Transverse colon (tissue), 4 donors: ENCODE results near the gene PMEPA1. TPM values are rescaled to one million over a fixed set of nuclear protein-coding genes. Genes with fewer than 3 reads are reported as not detected.

Experiments used
- DNase-seq: peaks from one replicate; pipeline ENCODE4 v3.0.0-alpha.2; 2019
- H3K27ac ChIP-seq, 4 donors: fragments of 200-600 bp; sonication (generic); 2 replicates each; pipeline ENCODE4 v1.5.1; 2016 to 2018; ENCODE audit warnings: inconsistent platforms in 4 of 4
- H3K27me3 ChIP-seq: fragments of 200-600 bp; sonication (generic); 2 replicates; pipeline ENCODE4 v1.5.1; 2017; ENCODE audit warnings: inconsistent platforms
- H3K36me3 ChIP-seq, 4 donors: fragments of 200-600 bp; sonication (generic); 2 replicates each; pipeline ENCODE4 v1.5.1; 2017 to 2019; ENCODE audit warnings: inconsistent platforms in 4 of 4
- H3K4me1 ChIP-seq, 4 donors: fragments of 200-600 bp; sonication (generic); 2 replicates each; pipeline ENCODE4 v1.5.1; 2017 to 2020; ENCODE audit warnings: inconsistent platforms in 4 of 4
- H3K4me3 ChIP-seq, 4 donors: fragments of 200-600 bp; sonication (generic); 1 replicate in 1 of 4; 2 replicates in 3 of 4; pipeline versions ENCODE4 v1.5.1 to v1.6.1; 2017 to 2019; ENCODE audit warnings: inconsistent platforms in 4 of 4
- H3K9me3 ChIP-seq, 2 donors: fragments of 200-600 bp; sonication (generic); 2 replicates each; pipeline ENCODE4 v1.5.1; 2017 to 2019; ENCODE audit warnings: inconsistent platforms in 2 of 2
- CTCF ChIP-seq, 5 experiments: fragments of 200-600 bp in 3 of 5; fragments of 450-650 bp in 2 of 5; sonication (generic) in 3 of 5; IDR thresholded peaks; 1 replicate in 2 of 5; 2 replicates in 3 of 5; pipeline ENCODE4 v1.5.1; 2016 to 2017; ENCODE audit warnings: antibody characterized with exemption in 5 of 5, inconsistent platforms in 3 of 5, mild to moderate bottlenecking in 2 of 5, moderate library complexity in 1 of 5
- EP300 ChIP-seq: sonication (generic); formaldehyde crosslinking; IDR thresholded peaks from one replicate; pipeline ENCODE4 v1.6.1; 2017; ENCODE audit warnings: antibody characterized with exemption, low read depth
- POLR2A ChIP-seq: fragments of 450-650 bp; IDR thresholded peaks from one replicate; pipeline ENCODE4 v1.6.1; 2016; ENCODE audit warnings: antibody characterized with exemption, mild to moderate bottlenecking, moderate library complexity
- POLR2AphosphoS5 ChIP-seq, 3 donors: sonication (generic); formaldehyde crosslinking; IDR thresholded peaks; one replicate each; pipeline ENCODE4 v1.6.1; 2016; ENCODE audit warnings: antibody characterized with exemption in 3 of 3
- WGBS, 2 donors: methylation state at CpG; one replicate each; pipeline ENCODE4 v1.1.5; 2018; ENCODE audit warnings: low coverage in 1 of 2; 5-methylcytosine and 5-hydroxymethylcytosine counted together
- in situ Hi-C, 4 donors: fragments of 200-750 bp; cut with MboI; loops; one replicate each; pipeline versions ENCODE4 v1.15.0 to v1.15.1; 2017; ENCODE audit warnings: low sequenced_read_pairs in 3 of 4, low pct_ligation_motif_present in 1 of 4, low pct_unique_long_range_greater_than_20kb in 1 of 4
- intact Hi-C: fragments of 100-400 bp; cut with DNase I; formaldehyde crosslinking; loops from one replicate; pipeline ENCODE4 v1.15.1; 2023; ENCODE audit warnings: low total_unique reads
- total RNA-seq, 4 donors: library from RNA; depleted of rRNA; stranded (reverse); fragments of >200 nt; gene quantifications; one replicate each; pipeline ENCODE4 v1.1.0, GENCODE V29; 2016

Gene PMEPA1
- total RNA-seq, 4 donors from 2014 or later = 6.4 to 10.8 (median 8.4) TPM

GRCh38 chr20:57691699-57692098 lies 18.1 kb downstream of the PMEPA1 start:
- H3K4me1 ChIP-seq = peaks cover 9 to 43% (median 19%) of the 10 kb centered on the region in 4 donors
- intact Hi-C loops (no loop called here), in situ Hi-C loops (no loop called here)
- H3K27ac ChIP-seq = no peak overlapping the region
- WGBS, 2 donors = 81% methylated on average over 12 of the region's 12 CpGs; no CpG with 5 or more reads in 1 of the 2 donors
- no peaks in the 10 kb centered on the region for H3K36me3 ChIP-seq
- H3K4me3 ChIP-seq = no peak overlapping the region
- no peak for DNase-seq
- no peaks in the 10 kb centered on the region for H3K9me3 ChIP-seq
- TF ChIP-seq CTCF (IDR thresholded peaks at IDR 0.05) (no peak), POLR2A (no peak), EP300 (no peak), POLR2AphosphoS5 (IDR thresholded peaks at IDR 0.05) (no peak)
- H3K27me3 ChIP-seq = no peaks in the 10 kb centered on the region

DNA sequence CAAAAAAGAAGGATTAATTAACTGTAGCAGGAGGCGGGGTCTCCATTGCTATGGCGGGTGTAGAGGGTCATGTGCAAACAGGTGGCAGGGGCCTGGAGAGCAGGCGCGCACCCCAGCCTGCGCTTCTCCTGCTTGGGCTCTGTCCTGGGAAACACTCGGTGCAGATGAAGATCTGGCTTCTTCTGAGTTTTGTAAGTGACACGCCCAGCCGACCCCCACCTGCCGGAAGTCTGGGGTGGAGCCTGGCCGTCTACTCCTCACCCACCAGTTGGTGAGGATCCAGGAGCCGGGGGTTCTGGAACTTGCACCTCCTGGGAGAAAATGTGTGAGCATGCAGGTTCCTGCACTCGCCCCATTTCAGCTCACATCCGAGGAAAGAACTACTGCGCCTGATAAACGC lies 19.3 kb downstream of the PMEPA1 start:
- Histone ChIP-seq H3K27me3 (no peaks in the 10 kb centered on the region), H3K27ac (no peak overlapping the region), H3K9me3 (no peaks in the 10 kb centered on the region), H3K4me3 (no peak overlapping the region), H3K36me3 (no peaks in the 10 kb centered on the region), H3K4me1 (peaks cover 11 to 43% (median 24%) of the 10 kb centered on the region in 4 donors)
- intact Hi-C loops (no loop called here), in situ Hi-C loops (no loop called here)
- DNase-seq = no peak
- no peak for TF ChIP-seq EP300
- WGBS, 2 donors = 76% methylated on average over 14 of the region's 15 CpGs; no CpG with 5 or more reads in 1 of the 2 donors

DNA sequence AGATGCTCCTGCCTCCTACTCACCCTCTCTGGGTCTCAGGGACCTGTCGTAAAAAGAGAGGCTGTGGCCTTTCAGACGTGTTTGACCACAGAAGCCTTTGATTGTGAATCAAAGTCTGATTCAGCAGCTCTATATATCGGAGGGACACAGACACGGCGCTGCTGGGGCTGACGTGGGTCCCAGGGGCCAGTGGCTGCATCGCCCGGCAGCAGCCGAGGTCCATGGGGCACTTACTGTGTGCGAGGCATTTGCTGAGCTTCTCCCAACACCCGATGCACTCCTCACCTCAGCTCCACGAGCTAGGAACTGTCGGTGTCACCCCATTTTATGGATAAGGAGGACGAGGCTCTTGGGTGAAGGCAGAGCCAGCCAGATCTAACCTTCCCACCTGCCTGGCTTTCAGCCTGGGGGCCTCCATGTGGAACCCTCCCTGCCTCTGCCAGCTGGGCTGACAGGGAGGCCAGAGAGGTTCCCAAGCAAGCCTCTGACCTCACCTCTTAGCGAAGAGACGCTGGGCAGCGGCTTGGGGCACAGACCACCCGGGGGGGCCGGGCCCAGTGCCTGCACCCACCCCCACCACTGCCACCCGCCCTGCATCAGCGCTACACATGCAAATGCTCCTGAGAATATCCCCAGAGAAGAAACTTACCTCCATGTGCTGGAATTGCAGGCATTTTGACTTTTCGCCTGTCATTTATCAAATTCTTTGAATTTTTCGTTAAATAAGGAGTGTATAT lies 19.9 kb downstream of the PMEPA1 start:
- Histone ChIP-seq H3K4me3 (no peak overlapping the region), H3K36me3 (no peaks in the 10 kb centered on the region), H3K4me1 (peaks cover 17 to 49% (median 27%) of the 10 kb centered on the region in 4 donors), H3K27me3 (no peaks in the 10 kb centered on the region), H3K9me3 (no peaks in the 10 kb centered on the region), H3K27ac (no peak overlapping the region)
- DNase-seq = no peak
- TF ChIP-seq EP300 (no peak), CTCF (IDR thresholded peaks at IDR 0.05) (no peak), POLR2A (no peak), POLR2AphosphoS5 (IDR thresholded peaks at IDR 0.05) (no peak)
- in situ Hi-C loops (no loop called here), intact Hi-C loops (no loop called here)
- 88% methylated on average over 23 of the region's 23 CpGs; no CpG with 5 or more reads in 1 of the 2 donors for WGBS, 2 donors

- WGBS, 2 donors = 83% methylated on average over 16 of the region's 16 CpGs; no CpG with 5 or more reads in 1 of the 2 donors
- no peak overlapping the region for H3K27ac ChIP-seq
- H3K4me1 ChIP-seq = peaks cover 18 to 53% (median 31%) of the 10 kb centered on the region in 4 donors
- in situ Hi-C loops = no loop called here
- H3K9me3 ChIP-seq = no peaks in the 10 kb centered on the region
- DNase-seq = no peak
- no peak overlapping the region for H3K4me3 ChIP-seq
- H3K36me3 ChIP-seq = no peaks in the 10 kb centered on the region
- H3K27me3 ChIP-seq = no peaks in the 10 kb centered on the region
- intact Hi-C loops = no loop called here
- TF ChIP-seq POLR2A (no peak), CTCF (IDR thresholded peaks at IDR 0.05) (no peak), EP300 (no peak), POLR2AphosphoS5 (IDR thresholded peaks at IDR 0.05) (no peak)
Measured at GRCh38 chr20:57688864-57689263, 21.0 kb downstream of the PMEPA1 start.
